Stimulated activated naive CD8-positive, alpha-beta T cell treated with anti-CD3 and anti-CD28 coated beads, Interleukin-15, Interleukin-2, amounts not matched to agents 100 ng/mL and 50 ng/mL, for 24 hours (primary cell): ENCODE measurements around the gene TCEA2.

ENCODE experiments used
- H3K27ac Mint-ChIP-seq: one replicate; pipeline ENCODE4 v1.8.0; 2021; ENCODE audit warnings: mild to moderate bottlenecking, mixed read lengths
- H3K27me3 Mint-ChIP-seq: one replicate; pipeline ENCODE4 v1.8.0; 2021; ENCODE audit warnings: mixed read lengths
- H3K36me3 Mint-ChIP-seq: one replicate; pipeline ENCODE4 v1.8.0; 2021; ENCODE audit warnings: low read depth, mixed read lengths
- H3K4me1 Mint-ChIP-seq: one replicate; pipeline ENCODE4 v1.8.0; 2021; ENCODE audit warnings: low read depth, mixed read lengths
- H3K4me3 Mint-ChIP-seq: one replicate; pipeline ENCODE4 v1.8.0; 2021; ENCODE audit warnings: mild to moderate bottlenecking, mixed read lengths
- H3K9me3 Mint-ChIP-seq: one replicate; pipeline ENCODE4 v1.8.0; 2021; ENCODE audit warnings: mixed read lengths

Gene TCEA2

DNA sequence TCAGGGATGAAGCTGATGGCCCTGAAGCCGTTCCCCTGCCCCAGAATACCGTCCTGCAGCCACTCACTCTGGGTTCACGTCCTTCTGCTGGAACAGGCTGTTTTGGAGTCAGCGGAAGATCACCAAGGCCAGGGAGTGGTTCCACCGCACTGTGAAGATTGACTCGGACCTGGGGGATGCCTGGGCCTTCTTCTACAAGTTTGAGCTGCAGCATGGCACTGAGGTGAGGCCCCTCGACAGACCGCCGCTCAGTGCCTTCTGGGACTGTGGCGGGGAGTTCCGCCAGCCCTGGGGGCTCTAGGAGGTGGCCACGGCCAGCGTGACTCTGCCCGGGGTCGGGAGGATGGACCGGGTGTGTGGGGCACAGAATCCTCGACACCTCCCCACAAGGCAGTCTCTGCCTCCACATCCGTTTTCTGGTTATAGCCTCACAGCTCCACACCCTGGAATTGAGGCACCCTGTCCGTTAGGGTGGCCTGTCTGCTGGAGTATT is 31.1 kb upstream of the TCEA2 start:
- H3K27me3 Mint-ChIP-seq = no peaks in the 10 kb centered on the region
- H3K9me3 Mint-ChIP-seq = no peaks in the 10 kb centered on the region
- peaks cover 38% of the 10 kb centered on the region for H3K4me1 Mint-ChIP-seq
- H3K36me3 Mint-ChIP-seq = peaks cover 46% of the 10 kb centered on the region
- no peak overlapping the region for H3K4me3 Mint-ChIP-seq
- H3K27ac Mint-ChIP-seq = no peak overlapping the region

DNA sequence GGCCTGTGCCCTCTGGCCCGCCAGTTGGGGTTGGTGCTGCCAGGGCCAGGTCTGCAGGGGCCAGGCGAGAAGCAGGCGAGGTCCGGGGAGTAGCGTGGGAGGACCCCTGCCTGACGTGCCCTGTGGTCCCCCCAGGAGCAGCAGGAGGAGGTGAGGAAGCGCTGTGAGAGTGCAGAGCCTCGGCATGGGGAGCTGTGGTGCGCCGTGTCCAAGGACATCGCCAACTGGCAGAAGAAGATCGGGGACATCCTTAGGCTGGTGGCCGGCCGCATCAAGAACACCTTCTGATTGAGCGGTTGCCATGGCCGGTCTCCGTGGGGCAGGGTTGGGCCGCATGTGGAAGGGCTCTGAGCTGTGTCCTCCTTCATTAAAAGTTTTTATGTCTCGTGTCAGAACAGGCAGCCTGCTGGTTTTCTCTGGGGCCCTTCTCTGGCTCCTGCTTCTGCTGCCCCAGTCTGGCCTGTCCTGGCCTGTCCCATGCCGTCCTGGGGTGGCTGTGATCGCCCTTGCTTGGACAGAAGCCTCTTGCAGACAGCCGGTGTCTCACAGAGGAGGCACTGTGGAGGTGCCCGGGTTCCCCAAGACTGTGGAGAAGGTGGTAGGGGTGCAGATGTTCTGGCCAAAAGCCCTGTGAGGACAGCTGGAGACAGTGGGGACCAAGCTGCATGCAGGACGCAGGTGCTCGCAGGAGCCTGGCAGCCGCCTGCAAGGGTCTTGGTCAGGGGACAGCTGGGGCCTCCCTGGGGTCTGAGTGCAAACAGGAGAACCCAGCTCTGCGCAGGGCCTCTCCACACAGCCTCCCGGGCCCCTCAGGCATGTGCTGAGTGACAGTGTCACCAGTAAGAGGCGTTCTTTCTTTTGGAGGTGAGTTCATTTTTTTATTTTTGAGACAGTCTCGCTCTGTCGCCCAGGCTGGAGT is 30.0 kb upstream of the TCEA2 start:
- H3K4me1 Mint-ChIP-seq = peaks cover 49% of the 10 kb centered on the region
- H3K36me3 Mint-ChIP-seq = peaks cover 36% of the 10 kb centered on the region
- H3K27ac Mint-ChIP-seq = no peak overlapping the region
- no peaks in the 10 kb centered on the region for H3K9me3 Mint-ChIP-seq
- H3K27me3 Mint-ChIP-seq = no peaks in the 10 kb centered on the region
- H3K4me3 Mint-ChIP-seq = no peak overlapping the region

DNA sequence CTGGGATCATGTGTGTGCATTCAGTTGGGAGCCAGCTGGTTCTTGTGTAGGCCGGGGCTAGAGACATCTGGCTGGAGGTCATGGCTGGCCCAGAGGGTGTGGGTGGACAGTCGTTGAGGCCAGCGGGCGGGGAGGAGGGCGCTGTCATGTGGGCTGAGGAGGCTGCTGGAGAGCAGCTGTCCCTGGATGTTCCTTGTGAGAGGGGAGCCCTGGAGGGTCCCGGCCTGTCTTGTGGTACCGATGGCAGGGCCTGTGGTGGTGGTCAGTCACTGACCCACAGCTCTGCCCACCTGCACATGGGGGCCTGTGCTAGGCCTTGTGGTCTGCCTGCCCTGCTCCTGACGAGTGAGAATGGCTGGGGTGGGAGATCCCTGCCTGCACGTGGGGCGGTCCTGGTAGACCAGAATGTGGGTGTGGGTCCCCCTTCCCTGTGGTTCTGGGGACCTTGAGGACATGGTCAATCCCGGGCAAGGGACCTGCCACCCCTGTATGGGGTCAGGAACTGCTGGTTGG is 29.0 kb upstream of the TCEA2 start:
- H3K4me3 Mint-ChIP-seq = no peak overlapping the region
- no peaks in the 10 kb centered on the region for H3K9me3 Mint-ChIP-seq
- H3K36me3 Mint-ChIP-seq = peaks cover 29% of the 10 kb centered on the region
- H3K4me1 Mint-ChIP-seq = peaks cover 49% of the 10 kb centered on the region
- peak overlapping the region; percentile 93 for H3K27ac Mint-ChIP-seq
- no peaks in the 10 kb centered on the region for H3K27me3 Mint-ChIP-seq

DNA sequence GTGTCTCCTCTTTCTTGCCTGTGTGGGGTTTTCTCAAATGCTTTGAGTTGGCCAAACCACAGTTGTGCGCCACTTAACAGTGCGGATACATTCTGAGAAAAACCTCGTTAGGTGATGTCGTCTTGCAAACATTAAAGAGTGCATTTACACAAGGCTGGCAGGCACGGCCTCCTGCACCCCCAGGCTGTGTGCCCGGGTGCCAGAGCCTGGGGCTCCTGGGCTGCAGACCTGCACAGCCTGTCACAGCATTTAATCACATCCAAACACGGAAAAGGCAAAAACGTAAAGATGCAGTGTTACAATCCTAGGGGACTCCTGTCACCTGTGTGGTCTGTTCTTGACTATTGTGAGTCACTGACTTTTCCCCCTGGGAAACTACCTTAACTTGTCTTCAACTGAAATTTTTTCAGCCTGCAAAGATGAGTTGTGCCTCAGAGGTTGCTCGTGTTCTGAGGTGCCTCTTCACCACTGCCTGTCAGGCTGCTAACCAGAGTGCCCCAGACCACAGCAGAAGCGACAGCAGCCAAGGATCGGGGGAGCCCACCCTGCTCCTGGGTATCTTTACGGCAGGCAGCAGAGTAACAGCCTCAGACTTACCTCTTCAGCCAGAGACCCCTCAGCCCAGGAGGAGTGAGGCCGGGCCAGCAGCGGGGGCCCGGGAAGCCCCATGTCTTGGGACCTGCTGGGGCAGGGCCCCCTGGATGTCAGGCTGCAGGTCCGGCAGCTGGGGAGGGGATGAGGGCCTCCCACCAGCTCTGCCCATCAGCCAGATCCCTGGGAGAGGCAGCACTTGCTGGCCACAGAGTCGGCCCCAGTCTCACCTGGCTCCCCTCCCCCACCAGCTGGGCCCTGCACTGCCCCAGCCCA is 27.7 kb upstream of the TCEA2 start:
- Mint-ChIP-seq H3K4me3 (peak overlapping the region; percentile 66), H3K27ac (peak overlapping the region; percentile 93), H3K27me3 (no peaks in the 10 kb centered on the region), H3K9me3 (no peaks in the 10 kb centered on the region), H3K4me1 (peaks cover 59% of the 10 kb centered on the region), H3K36me3 (peaks cover 21% of the 10 kb centered on the region)

DNA sequence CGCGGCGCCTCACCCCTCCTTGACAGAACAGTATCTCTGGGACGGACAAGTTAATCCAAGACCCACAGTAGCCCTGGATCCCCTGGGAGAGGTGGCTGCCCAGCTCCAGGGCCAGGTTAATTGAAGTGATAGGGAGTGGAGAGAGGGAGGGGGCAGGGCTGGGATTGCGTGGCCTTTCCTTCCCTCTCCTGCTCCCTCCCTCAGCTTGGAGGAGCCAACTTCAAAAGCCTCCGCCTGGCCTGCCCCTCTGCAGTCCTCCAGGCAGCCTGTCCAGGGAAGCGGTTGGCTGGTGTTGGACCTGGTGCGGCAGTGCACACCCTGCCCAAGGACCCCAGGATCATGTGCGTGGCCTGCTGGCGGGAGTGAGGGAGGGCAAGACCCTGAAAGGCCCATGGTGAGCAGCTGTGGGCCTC is 27.1 kb upstream of the TCEA2 start, which contains the start of gene C20orf204:
Gene C20orf204 (plus strand): TSS at position 250 of the 413 bp plus-strand sequence. CDS start 142 bp downstream, at position 392.
- peaks cover 17% of the 10 kb centered on the region for H3K36me3 Mint-ChIP-seq
- peaks cover 65% of the 10 kb centered on the region for H3K4me1 Mint-ChIP-seq
- H3K9me3 Mint-ChIP-seq = no peaks in the 10 kb centered on the region
- no peaks in the 10 kb centered on the region for H3K27me3 Mint-ChIP-seq
- peak within 1 kb of the TSS; percentile 93 for H3K27ac Mint-ChIP-seq
- H3K4me3 Mint-ChIP-seq = peak within 1 kb of the TSS; percentile 66

DNA sequence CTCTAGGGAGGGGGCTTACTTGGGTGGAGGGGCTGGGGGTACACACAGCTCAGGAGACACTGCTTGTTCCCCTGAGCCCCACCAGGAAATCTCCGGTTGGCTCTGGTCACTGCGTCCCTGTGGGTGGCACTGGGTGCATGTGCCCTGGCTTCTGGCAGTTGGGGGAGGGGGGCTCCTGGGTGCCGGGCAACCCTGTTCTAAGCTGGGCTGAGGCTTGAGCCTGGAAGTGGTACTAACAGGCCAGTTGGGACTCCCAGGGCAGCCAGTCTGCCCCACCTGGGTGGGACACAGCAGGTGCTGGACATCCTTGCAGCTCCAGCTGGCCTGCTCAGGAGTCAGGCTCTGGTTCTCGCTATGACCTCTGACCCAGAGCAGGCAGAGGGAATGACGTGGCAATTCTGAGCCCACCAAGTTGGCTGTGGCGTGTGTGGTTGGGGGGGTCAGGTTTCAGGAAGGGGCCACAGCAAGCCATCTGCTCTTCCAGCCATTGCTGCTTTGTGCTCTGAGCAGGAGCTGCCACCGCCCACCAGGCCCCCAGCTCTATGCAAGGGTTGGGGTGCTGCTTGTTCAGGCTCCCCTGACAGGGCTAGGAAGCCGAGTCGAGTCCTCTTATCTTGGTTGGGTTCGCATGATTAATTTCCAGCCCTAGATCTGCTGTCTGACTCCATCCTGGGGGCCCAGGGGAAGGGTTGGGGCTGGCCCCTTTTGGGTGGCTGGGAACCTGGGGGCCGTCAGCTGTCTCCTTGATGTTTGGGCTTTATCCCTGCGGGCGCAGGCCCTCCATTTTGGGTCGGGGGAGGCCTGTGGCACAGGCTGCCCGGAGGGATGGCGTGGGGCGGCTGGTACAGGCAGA is 26.4 kb upstream of the TCEA2 start:
- Mint-ChIP-seq H3K9me3 (no peaks in the 10 kb centered on the region), H3K36me3 (peaks cover 14% of the 10 kb centered on the region), H3K27ac (peak overlapping the region; percentile 71), H3K4me3 (peak overlapping the region; percentile 35), H3K4me1 (peaks cover 68% of the 10 kb centered on the region), H3K27me3 (no peaks in the 10 kb centered on the region)

DNA sequence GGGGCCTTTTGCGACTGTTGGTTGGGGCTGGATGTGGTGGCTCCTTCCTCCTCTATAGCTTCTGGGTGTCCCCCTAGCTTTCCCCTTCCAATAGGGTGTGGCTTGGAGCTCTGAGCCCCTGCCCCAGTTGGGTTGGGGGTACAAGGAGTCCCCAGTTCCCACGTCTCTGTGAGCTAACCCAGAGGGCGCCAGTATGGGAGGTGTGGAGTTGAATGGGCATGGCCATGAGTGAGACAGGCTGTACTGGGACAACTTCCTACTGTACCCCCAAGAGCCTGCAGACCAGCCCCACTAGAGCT is 25.9 kb upstream of the TCEA2 start:
- H3K27ac Mint-ChIP-seq = no peak overlapping the region
- no peaks in the 10 kb centered on the region for H3K27me3 Mint-ChIP-seq
- H3K9me3 Mint-ChIP-seq = no peaks in the 10 kb centered on the region
- H3K4me1 Mint-ChIP-seq = peaks cover 68% of the 10 kb centered on the region
- H3K36me3 Mint-ChIP-seq = peaks cover 14% of the 10 kb centered on the region
- H3K4me3 Mint-ChIP-seq = no peak overlapping the region

DNA sequence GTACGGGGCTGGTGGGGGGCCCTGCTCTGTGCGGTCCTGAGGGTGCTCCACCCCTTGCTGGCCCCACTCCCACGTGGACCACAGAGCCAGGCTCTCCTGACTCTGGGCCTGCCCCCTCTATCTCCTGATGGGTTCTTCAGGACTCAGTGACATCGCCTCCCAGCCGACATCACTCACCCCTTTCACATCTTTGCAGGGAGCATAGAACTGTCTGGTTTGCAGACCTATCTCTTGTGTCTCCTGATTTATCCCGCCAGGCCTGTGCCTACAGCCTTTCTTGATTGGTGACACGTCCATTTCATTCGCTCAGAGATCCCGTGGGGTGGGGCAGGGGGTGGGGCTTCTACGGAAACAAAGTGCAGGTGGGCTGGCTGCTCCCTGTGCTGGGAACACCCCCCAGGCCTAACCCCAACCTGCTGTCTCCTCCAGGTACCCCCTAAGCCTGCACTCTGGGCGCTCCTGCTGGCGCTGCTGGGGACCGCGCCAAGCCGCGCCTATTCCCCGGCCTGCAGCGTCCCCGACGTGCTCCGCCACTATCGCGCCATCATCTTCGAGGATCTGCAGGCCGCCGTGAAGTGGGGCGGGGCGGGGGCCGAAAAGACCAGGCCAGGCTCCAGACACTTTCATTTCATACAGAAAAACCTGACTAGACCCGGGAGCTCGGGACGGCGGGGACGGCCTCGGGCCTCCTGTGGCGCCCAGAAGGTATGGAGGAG is 25.3 kb upstream of the TCEA2 start:
- H3K27me3 Mint-ChIP-seq = no peaks in the 10 kb centered on the region
- H3K36me3 Mint-ChIP-seq = peaks cover 11% of the 10 kb centered on the region
- H3K4me1 Mint-ChIP-seq = peaks cover 68% of the 10 kb centered on the region
- no peaks in the 10 kb centered on the region for H3K9me3 Mint-ChIP-seq
- no peak overlapping the region for H3K27ac Mint-ChIP-seq
- peak overlapping the region; percentile 54 for H3K4me3 Mint-ChIP-seq

DNA sequence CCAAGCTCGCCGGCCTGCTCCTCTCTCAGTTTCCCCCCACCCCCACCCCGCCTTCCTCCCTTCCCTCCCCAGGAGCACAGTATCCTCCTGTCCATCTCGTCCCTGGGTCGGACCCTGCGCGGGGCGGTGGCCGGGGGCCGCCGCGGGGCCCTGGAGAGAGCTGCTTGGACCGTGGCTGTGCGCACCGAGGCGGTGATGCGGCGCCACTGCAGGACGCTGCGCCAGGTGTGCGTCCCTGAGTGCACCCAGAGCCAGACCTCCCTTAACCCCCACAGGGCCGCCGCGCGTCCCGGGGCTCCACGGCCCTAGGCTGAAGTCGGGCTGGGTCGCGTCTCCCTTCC is 24.8 kb upstream of the TCEA2 start:
- peaks cover 11% of the 10 kb centered on the region for H3K36me3 Mint-ChIP-seq
- no peak overlapping the region for H3K27ac Mint-ChIP-seq
- no peak overlapping the region for H3K4me3 Mint-ChIP-seq
- H3K27me3 Mint-ChIP-seq = no peaks in the 10 kb centered on the region
- H3K4me1 Mint-ChIP-seq = peaks cover 66% of the 10 kb centered on the region
- no peaks in the 10 kb centered on the region for H3K9me3 Mint-ChIP-seq

DNA sequence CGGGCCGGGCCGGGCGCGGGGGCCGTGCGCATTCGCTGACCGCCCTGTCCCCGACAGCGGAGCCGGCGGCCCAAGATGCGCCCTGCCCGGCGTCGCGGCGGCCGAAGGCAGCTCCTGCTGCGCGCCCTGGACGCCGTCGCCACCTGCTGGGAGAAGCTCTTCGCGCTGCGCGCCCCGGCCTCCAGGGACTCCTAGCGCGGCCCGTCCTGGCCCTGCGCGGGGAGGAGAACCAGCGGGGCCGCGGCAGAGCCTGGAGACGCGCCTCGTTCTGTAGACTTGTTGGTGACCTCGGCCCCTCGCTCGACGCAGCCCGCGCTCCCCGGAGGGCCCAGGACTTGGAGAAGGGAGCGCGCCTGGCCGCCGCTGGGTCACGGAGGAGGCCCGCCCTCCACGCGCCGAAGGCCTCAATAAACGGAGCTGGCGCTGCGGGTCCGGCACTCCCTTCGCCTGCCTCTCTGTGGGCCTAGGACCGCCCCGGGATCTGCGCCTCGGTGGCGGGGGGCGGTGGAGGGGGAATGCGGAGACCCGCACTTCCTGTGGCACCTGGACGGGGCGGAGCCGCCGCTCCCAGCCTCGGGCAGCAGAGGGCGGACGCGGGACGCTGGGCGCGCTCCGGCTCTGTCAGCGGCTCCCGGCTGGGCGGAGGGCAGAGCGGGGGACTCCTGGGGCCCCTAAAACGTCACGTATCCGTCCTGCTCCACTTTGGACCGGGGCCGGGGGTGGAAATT is 24.3 kb upstream of the TCEA2 start:
- H3K9me3 Mint-ChIP-seq = no peaks in the 10 kb centered on the region
- peaks cover 7% of the 10 kb centered on the region for H3K36me3 Mint-ChIP-seq
- H3K27ac Mint-ChIP-seq = no peak overlapping the region
- H3K27me3 Mint-ChIP-seq = no peaks in the 10 kb centered on the region
- peaks cover 61% of the 10 kb centered on the region for H3K4me1 Mint-ChIP-seq
- H3K4me3 Mint-ChIP-seq = peak overlapping the region; percentile 45

DNA sequence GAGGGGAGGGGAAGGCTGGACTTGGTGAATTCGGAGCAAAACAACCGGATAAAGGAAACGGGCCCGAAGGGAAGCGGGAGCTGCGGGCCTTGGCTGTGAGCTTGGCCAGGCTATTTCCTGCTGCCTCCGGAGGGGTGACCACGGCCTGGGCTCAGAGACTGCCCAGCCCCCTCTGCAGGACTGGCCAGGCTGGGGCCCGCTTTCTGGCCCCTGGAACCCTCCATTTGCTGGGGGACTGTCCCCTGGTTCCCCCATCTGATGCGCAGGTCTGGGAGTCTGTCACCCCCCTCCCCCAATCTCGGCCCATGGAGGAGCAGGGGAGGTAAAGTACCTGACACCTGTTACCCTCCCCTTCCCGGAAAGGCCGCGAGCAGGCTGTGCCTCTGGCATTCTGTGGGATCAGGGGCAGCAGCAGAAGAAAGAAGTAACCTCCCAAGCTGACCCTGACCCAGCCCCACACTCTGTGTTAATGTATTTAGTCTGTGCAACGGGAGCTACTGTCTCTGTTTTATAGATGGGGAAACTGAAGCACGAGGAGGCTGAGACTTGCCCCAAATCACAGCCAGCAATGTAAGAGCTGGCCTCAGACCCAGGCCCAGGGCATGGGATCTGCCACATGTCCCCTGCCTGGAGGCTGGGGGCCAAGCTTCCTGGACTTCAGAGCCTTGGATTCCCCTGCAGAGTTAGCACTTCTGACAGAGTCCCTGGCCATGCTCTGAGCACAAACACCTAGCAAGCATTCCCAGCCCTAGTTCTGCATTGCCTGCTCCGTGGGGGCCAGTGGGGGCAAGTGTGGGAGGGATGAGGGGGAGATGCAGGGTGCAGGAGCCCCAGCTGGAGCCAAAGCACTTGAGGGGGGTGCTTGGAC is 23.5 kb upstream of the TCEA2 start:
- no peak overlapping the region for H3K27ac Mint-ChIP-seq
- no peaks in the 10 kb centered on the region for H3K36me3 Mint-ChIP-seq
- peaks cover 53% of the 10 kb centered on the region for H3K4me1 Mint-ChIP-seq
- no peaks in the 10 kb centered on the region for H3K9me3 Mint-ChIP-seq
- no peaks in the 10 kb centered on the region for H3K27me3 Mint-ChIP-seq
- peak overlapping the region; percentile 45 for H3K4me3 Mint-ChIP-seq

DNA sequence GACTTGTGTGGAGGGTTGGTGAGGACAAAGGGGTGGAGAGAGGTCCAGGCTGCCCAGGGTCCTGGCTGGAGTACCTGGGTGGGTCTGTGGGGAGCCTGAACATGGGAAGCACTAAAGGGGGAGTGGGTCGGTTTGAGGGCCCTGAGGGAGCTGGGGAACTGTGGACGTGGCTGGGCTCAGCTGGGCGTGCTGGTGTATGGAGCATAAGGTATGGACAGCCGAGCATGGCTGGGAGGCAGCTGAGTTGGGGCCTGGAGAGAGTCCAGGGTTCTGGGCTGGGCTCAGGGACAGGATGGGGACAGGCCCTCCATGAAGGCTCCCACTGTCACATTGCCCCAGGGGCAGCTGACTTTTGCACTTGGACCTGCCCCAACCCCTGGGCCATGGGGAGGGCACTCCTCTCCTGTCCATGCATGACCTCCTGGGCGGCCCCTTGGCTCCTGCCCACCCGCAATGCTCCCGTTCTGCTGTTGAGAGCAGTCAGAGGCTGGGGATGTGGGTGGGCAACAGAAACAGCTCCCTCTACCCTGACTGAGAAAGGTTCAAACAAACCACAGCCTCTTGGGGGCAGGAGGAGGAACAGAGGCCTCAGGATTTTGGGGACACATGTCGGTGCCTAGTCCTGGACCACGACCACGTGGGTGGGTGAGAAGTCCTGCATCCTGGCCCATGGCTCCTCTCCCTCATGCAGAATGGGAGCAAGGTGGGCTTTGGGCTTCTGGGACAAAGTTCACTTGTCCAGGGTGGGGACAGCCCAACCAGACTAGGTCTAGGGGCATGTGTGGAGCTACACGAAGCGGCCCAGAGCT is 22.6 kb upstream of the TCEA2 start:
- Mint-ChIP-seq H3K4me1 (peaks cover 44% of the 10 kb centered on the region), H3K27ac (no peak overlapping the region), H3K36me3 (no peaks in the 10 kb centered on the region), H3K27me3 (no peaks in the 10 kb centered on the region), H3K9me3 (no peaks in the 10 kb centered on the region), H3K4me3 (no peak overlapping the region)
